Natural killer cell (primary cell): Measurements from ENCODE around the gene MRPL52. TPM values are rescaled to one million over a fixed set of nuclear protein-coding genes. Genes with fewer than 3 reads are reported as not detected.

Source experiments
- ATAC-seq, 3 donors: fragments of 150-1000 bp in 2 of 3; fragments of 200-7000 bp in 1 of 3; cut with Tn5 transposase; 1 replicate in 1 of 3; 2 replicates in 2 of 3; pipeline ENCODE4 v1.10.0; 2021; ENCODE audit warnings: mild to moderate bottlenecking in 2 of 3, moderate library complexity in 2 of 3
- DNase-seq, 2 donors: peaks; one replicate each; pipeline versions ENCODE4 v3.0.0 to v3.0.0-alpha.2; 2013 to 2021; ENCODE audit warnings: mixed read lengths in 1 of 2
- H3K27ac ChIP-seq: one replicate; pipeline ENCODE4 v1.5.1; 2013; ENCODE audit warnings: mild to moderate bottlenecking, low read length
- H3K27me3 ChIP-seq: one replicate; pipeline ENCODE4 v1.6.1; 2013; ENCODE audit warnings: low read length; ENCODE audit not compliant: control insufficient read depth, insufficient read depth
- H3K36me3 ChIP-seq: one replicate; pipeline ENCODE4 v1.6.1; 2013; ENCODE audit warnings: low read length; ENCODE audit not compliant: control insufficient read depth, insufficient read depth
- H3K4me1 ChIP-seq: one replicate; pipeline ENCODE4 v1.6.1; 2013; ENCODE audit warnings: low read length; ENCODE audit not compliant: control insufficient read depth, insufficient read depth
- H3K4me3 ChIP-seq: one replicate; pipeline ENCODE4 v1.5.1; 2013; ENCODE audit warnings: low read length
- H3K9me3 ChIP-seq: one replicate; pipeline ENCODE4 v1.6.1; 2013; ENCODE audit warnings: low read length; ENCODE audit not compliant: control insufficient read depth, insufficient read depth
- H3K27ac Mint-ChIP-seq, 2 donors: one replicate each; pipeline ENCODE4 v1.8.0; 2022; ENCODE audit warnings: mild to moderate bottlenecking in 2 of 2, mixed read lengths in 2 of 2, moderate library complexity in 1 of 2
- H3K27me3 Mint-ChIP-seq, 2 donors: one replicate each; pipeline ENCODE4 v1.8.0; 2022; ENCODE audit warnings: low read depth in 2 of 2, mixed read lengths in 2 of 2
- H3K36me3 Mint-ChIP-seq: one replicate; pipeline ENCODE4 v1.8.0; 2022; ENCODE audit warnings: mixed read lengths
- H3K4me1 Mint-ChIP-seq, 2 donors: one replicate each; pipeline ENCODE4 v1.8.0; 2022; ENCODE audit warnings: mixed read lengths in 2 of 2
- H3K4me3 Mint-ChIP-seq: one replicate; pipeline ENCODE4 v1.8.0; 2022; ENCODE audit warnings: mild to moderate bottlenecking, moderate library complexity, mixed read lengths
- H3K9me3 Mint-ChIP-seq, 2 donors: one replicate each; pipeline ENCODE4 v1.8.0; 2022; ENCODE audit warnings: mixed read lengths in 2 of 2
- CTCF ChIP-seq: fragments of 200-600 bp; IDR thresholded peaks from one replicate; pipeline ENCODE4 v1.8.0; 2022; ENCODE audit warnings: antibody characterized with exemption
- WGBS: methylation state at CpG from one replicate; pipeline ENCODE4 v1.1.7; 2013; ENCODE audit warnings: missing lambda C conversion rate; ENCODE audit not compliant: insufficient coverage; 5-methylcytosine and 5-hydroxymethylcytosine counted together
- intact Hi-C: fragments of 100-400 bp; cut with micrococcal nuclease; formaldehyde crosslinking; loops from one replicate; pipeline ENCODE4 v1.14.2; 2022
- total RNA-seq, 4 donors: library from RNA; stranded (reverse); fragments of 120-200 nt in 1 of 4; gene quantifications; one replicate each; pipeline versions ENCODE4 v1.2.3 to v1.2.4, GENCODE V29; 2013 to 2022

The MRPL52 gene
- total RNA-seq, 3 donors from 2014 or later (not counting 1 experiment from before 2014, with no cell fraction given) = 40.5 to 42.0 (median 41.6) TPM

- no peak for DNase-seq
- Mint-ChIP-seq H3K4me3 (no peak overlapping the region), H3K36me3 (no peaks in the 10 kb centered on the region), H3K9me3 (no peaks in the 10 kb centered on the region), H3K4me1 (peaks cover 9 to 11% of the 10 kb centered on the region in 2 donors), H3K27me3 (peaks cover 12 to 18% of the 10 kb centered on the region in 2 donors), H3K27ac (no peak overlapping the region)
- intact Hi-C loops = no loop called here
- no peak for TF ChIP-seq CTCF
- no peak for ATAC-seq
- Histone ChIP-seq H3K27ac (no peak overlapping the region), H3K4me1 (peaks cover 7% of the 10 kb centered on the region), H3K4me3 (no peak overlapping the region), H3K27me3 (peaks cover 2% of the 10 kb centered on the region), H3K36me3 (no peaks in the 10 kb centered on the region), H3K9me3 (no peaks in the 10 kb centered on the region)
- 95% methylated on average over 5 of the region's 5 CpGs for WGBS
Observed at GRCh38 chr14:22866874-22867273, 37.2 kb downstream of the MRPL52 start.

- TF ChIP-seq CTCF = no peak
Observed at GRCh38 chr14:22870811-22871223, 41.1 kb downstream of the MRPL52 start.

GRCh38 chr14:22871224-22872032, 41.7 kb downstream of the MRPL52 start, which contains the start of gene LRP10:
Gene LRP10 (plus strand): TSS chr14:22871740. CDS start chr14:22872304, 564 bp downstream.
- H3K27ac ChIP-seq = peak within 1 kb of the TSS; percentile 93
- H3K27me3 ChIP-seq = no peaks in the 10 kb centered on the region
- Mint-ChIP-seq H3K27ac (peak within 1 kb of the TSS; percentile 95 to 96), H3K9me3 (no peaks in the 10 kb centered on the region), H3K27me3 (peaks cover 0 to 7% of the 10 kb centered on the region in 2 donors), H3K36me3 (no peaks in the 10 kb centered on the region), H3K4me3 (peak within 1 kb of the TSS; percentile 93), H3K4me1 (peaks cover 32 to 37% of the 10 kb centered on the region in 2 donors)
- peak; percentile 74 to 85 for DNase-seq
- TF ChIP-seq CTCF = no peak
- ATAC-seq = peak; percentile 86 to 93 (median 86)
- H3K36me3 ChIP-seq = peaks cover 26% of the 10 kb centered on the region
- no peaks in the 10 kb centered on the region for H3K9me3 ChIP-seq
- H3K4me3 ChIP-seq = peak within 1 kb of the TSS; percentile 85
- intact Hi-C loops = loop anchor here (1.0 to 5.0 kb wide), 6 partner anchors 15 to 309 kb away; partner anchors contain the start of genes DAD1, OXA1L and RBM23
- under 1% methylated on average over 50 of the region's 50 CpGs for WGBS
- H3K4me1 ChIP-seq = peaks cover 17% of the 10 kb centered on the region

More at GRCh38 chr14:22870811-22871223, 41.1 kb downstream of the MRPL52 start:
- H3K27me3 Mint-ChIP-seq = peaks cover 0 to 8% of the 10 kb centered on the region in 2 donors
- H3K4me3 ChIP-seq = peak overlapping the region; percentile 85
- intact Hi-C loops = loop anchor here (2.0 to 5.0 kb wide), 4 partner anchors 16 to 309 kb away; partner anchors contain the start of genes DAD1 and OXA1L
- ATAC-seq (peak; percentile 15 to 57 (median 25)), DNase-seq (no peak)
- H3K4me1 Mint-ChIP-seq = peaks cover 28 to 32% of the 10 kb centered on the region in 2 donors
- peak overlapping the region; percentile 95 to 96 for H3K27ac Mint-ChIP-seq
- no CpG with 5 or more reads among the region's 1 CpG for WGBS
- H3K36me3 Mint-ChIP-seq = no peaks in the 10 kb centered on the region
- H3K9me3 ChIP-seq = no peaks in the 10 kb centered on the region
- peak overlapping the region; percentile 93 for H3K4me3 Mint-ChIP-seq
- no peaks in the 10 kb centered on the region for H3K27me3 ChIP-seq
- H3K9me3 Mint-ChIP-seq = no peaks in the 10 kb centered on the region
- H3K27ac ChIP-seq = peak overlapping the region; percentile 93
- H3K36me3 ChIP-seq = peaks cover 20% of the 10 kb centered on the region
- peaks cover 17% of the 10 kb centered on the region for H3K4me1 ChIP-seq
